GM12878 (cell line): ENCODE results near the gene ZBTB5. TPM values are rescaled to one million over a fixed set of nuclear protein-coding genes. Genes with fewer than 3 reads are reported as not detected.
A peak's percentile ranks its signal among the peaks of the same experiment; 100 is the strongest.

ENCODE experiments used
- ATAC-seq: fragments of 200-7000 bp; cut with Tn5 transposase; 3 replicates; pipeline ENCODE4 v1.9.1; 2020; ENCODE audit warnings: mild to moderate bottlenecking, moderate library complexity
- BruUV-seq: library from RNA; stranded (reverse); fragments of 400-500 nt; replicated peaks from 2 replicates; lab custom pipeline; 2021; lab: Mats Ljungman, UMichigan
- CTCF ChIA-PET: fragments of 300-600 bp; sonication (Branson Sonifier 250); formaldehyde crosslinking; extraction: SDS; loops from one replicate; lab custom pipeline; 2021; ENCODE audit warnings: inconsistent platforms; lab: Yijun Ruan, JAX
- POLR2A ChIA-PET: fragments of 350-600 bp; formaldehyde crosslinking; extraction: SDS; loops from one replicate; lab custom pipeline; 2021; ENCODE audit warnings: inconsistent platforms; lab: Charles Lee
- RAD21 ChIA-PET: fragments of 300-600 bp; sonication (Branson Sonifier 250); formaldehyde crosslinking; loops from one replicate; lab custom pipeline; 2023; ENCODE audit warnings: antibody characterized with exemption; ENCODE audit not compliant: unreplicated experiment; lab: Charles Lee
- SMC1A ChIA-PET: fragments of 300-600 bp; sonication (Branson Sonifier 250); formaldehyde crosslinking; loops from one replicate; lab custom pipeline; 2023; ENCODE audit not compliant: unreplicated experiment, uncharacterized antibody; lab: Charles Lee
- DNase-seq: peaks from one replicate; pipeline ENCODE4 v3.0.0-alpha.2; 2011; ENCODE audit warnings: low read depth, low spot score
- FAIRE-seq: peaks from 3 replicates; lab custom pipeline; 2011; peaks lifted over from hg19 to GRCh38; lab: Jason Lieb, UNC
- H2AFZ ChIP-seq: 2 replicates; pipeline ENCODE4 v1.6.0; 2011; ENCODE audit warnings: low read depth, low read length, control low read depth; ENCODE audit not compliant: control insufficient read depth
- H3K27ac ChIP-seq: 2 replicates; pipeline ENCODE4 v1.5.1; 2011; ENCODE audit warnings: control low read depth; ENCODE audit not compliant: control insufficient read depth, insufficient read depth
- H3K27me3 ChIP-seq, 2 experiments: replicated peaks in 1 of 2; 2 replicates each; pipeline versions ENCODE4 v1.6.0 to v1.6.1; 2011; ENCODE audit warnings: low read length in 1 of 2; ENCODE audit not compliant: control insufficient read depth in 2 of 2, insufficient read depth in 2 of 2
- H3K36me3 ChIP-seq, 2 experiments: 2 replicates each; pipeline ENCODE4 v1.5.1; 2011; ENCODE audit warnings: low read length in 1 of 2; ENCODE audit not compliant: control insufficient read depth in 2 of 2, insufficient read depth in 2 of 2
- H3K4me1 ChIP-seq: 2 replicates; pipeline ENCODE4 v1.6.1; 2011; ENCODE audit warnings: mild to moderate bottlenecking, low read length, moderate library complexity, mixed read lengths; ENCODE audit not compliant: control insufficient read depth, insufficient read depth
- H3K4me2 ChIP-seq: 2 replicates; pipeline ENCODE4 v1.6.0; 2011; ENCODE audit warnings: control low read depth; ENCODE audit not compliant: control insufficient read depth, insufficient read depth
- H3K4me3 ChIP-seq: fragments of 200-600 bp; sonication (generic); 2 replicates; pipeline ENCODE4 v1.5.1; 2016
- H3K79me2 ChIP-seq: 2 replicates; pipeline ENCODE4 v1.6.0; 2011; ENCODE audit warnings: low read length; ENCODE audit not compliant: control insufficient read depth, insufficient read depth
- H3K9ac ChIP-seq: 2 replicates; pipeline ENCODE4 v1.8.0; 2011; ENCODE audit warnings: low read length, control low read depth, mixed read lengths; ENCODE audit not compliant: control insufficient read depth, insufficient read depth
- H3K9me3 ChIP-seq: replicated peaks from 3 replicates; pipeline ENCODE4 v1.5.1; 2011; ENCODE audit warnings: mild to moderate bottlenecking, low read length; ENCODE audit not compliant: control insufficient read depth, insufficient read depth
- H4K20me1 ChIP-seq: 2 replicates; pipeline ENCODE4 v1.6.0; 2011; ENCODE audit not compliant: control insufficient read depth, insufficient read depth
- JUNB ChIP-seq: IDR thresholded peaks from 2 replicates; pipeline ENCODE4 v1.6.1; 2016; ENCODE audit warnings: antibody characterized with exemption, mild to moderate bottlenecking
- PML ChIP-seq: IDR thresholded peaks from 2 replicates; pipeline ENCODE4 v1.6.1; 2012; ENCODE audit warnings: low read length, inconsistent platforms
- POLR2A ChIP-seq: IDR thresholded peaks from 2 replicates; pipeline ENCODE4 v1.6.1; 2011; ENCODE audit warnings: low read depth, mild to moderate bottlenecking, low read length
- ZNF207 ChIP-seq: fragments of 450-650 bp; IDR thresholded peaks from 2 replicates; pipeline ENCODE4 v1.6.1; 2014; ENCODE audit warnings: antibody characterized with exemption, mild to moderate bottlenecking, borderline replicate concordance
- WGBS: methylation state at CpG from one replicate; pipeline ENCODE4 v1.1.6; 2016; ENCODE audit warnings: low lambda C conversion rate; ENCODE audit not compliant: insufficient replicate concordance, insufficient coverage; ENCODE audit errors: missing lambda C conversion rate; 5-methylcytosine and 5-hydroxymethylcytosine counted together
- in situ Hi-C: fragments of 300-500 bp; cut with MboI; formaldehyde crosslinking; loops from 9 replicates; pipeline ENCODE4 v1.14.3; 2018; ENCODE audit warnings: mixed read lengths
- intact Hi-C: fragments of 100-400 bp; cut with micrococcal nuclease; formaldehyde crosslinking; loops from one replicate; pipeline ENCODE4 v1.14.2; 2022; ENCODE audit not compliant: unreplicated experiment
- polyA plus RNA-seq, 11 experiments: library from polyadenylated mRNA; depleted of rRNA in 4 of 11; unstranded in 6 of 11; stranded (reverse) in 5 of 11; fragments of >200 nt; fragmentation: Nextera tagmentation in 4 of 11; fragmentation: Illumina TruSeq in 1 of 11; extraction: Ambion mirVana in 4 of 11; extraction: Trizol in 1 of 11; gene quantifications; 1 replicate in 1 of 11; 2 replicates in 10 of 11; pipeline versions ENCODE4 v1.2.1 to v1.2.3, GENCODE V29; 2011 to 2016; ENCODE audit warnings: inconsistent platforms in 2 of 11, missing spikeins in 2 of 11, low read depth in 1 of 11
- total RNA-seq, 4 experiments: library from RNA; depleted of rRNA in 3 of 4; stranded (reverse); fragments of >200 nt in 3 of 4; fragmentation: Illumina TruSeq in 1 of 4; extraction: Trizol in 1 of 4; gene quantifications; 2 replicates each; pipeline versions ENCODE4 v1.2.1 to v1.2.3, GENCODE V29; 2013 to 2021
- TF ChIP-seq, protein P1 (sequence below): IDR thresholded peaks from 2 replicates; pipeline ENCODE4 v1.6.1; 2012; ENCODE audit warnings: improper control_type of control experiment, low read depth, low read length; ENCODE audit not compliant: insufficient replicate concordance

Gene ZBTB5
- total and polyA plus RNA-seq, 10 of the 15 experiments (the other 5 are each of a cell fraction or from before 2014, with no cell fraction given), result 1.4 to 32.5 (median 12.1) TPM

GRCh38 chr9:37503736-37504135 is 38.5 kb upstream of the ZBTB5 start:
- no peaks in the 10 kb centered on the region for H3K9me3 ChIP-seq
- no peak overlapping the region for H3K4me2 ChIP-seq
- CTCF ChIA-PET, result no interaction called here
- TF ChIP-seq JUNB (no peak), PML (no peak), POLR2A (0 out of 2 replicates have a peak, but pooled peaks have one; percentile 31), ZNF207 (no peak)
- TF ChIP-seq, protein P1, sequence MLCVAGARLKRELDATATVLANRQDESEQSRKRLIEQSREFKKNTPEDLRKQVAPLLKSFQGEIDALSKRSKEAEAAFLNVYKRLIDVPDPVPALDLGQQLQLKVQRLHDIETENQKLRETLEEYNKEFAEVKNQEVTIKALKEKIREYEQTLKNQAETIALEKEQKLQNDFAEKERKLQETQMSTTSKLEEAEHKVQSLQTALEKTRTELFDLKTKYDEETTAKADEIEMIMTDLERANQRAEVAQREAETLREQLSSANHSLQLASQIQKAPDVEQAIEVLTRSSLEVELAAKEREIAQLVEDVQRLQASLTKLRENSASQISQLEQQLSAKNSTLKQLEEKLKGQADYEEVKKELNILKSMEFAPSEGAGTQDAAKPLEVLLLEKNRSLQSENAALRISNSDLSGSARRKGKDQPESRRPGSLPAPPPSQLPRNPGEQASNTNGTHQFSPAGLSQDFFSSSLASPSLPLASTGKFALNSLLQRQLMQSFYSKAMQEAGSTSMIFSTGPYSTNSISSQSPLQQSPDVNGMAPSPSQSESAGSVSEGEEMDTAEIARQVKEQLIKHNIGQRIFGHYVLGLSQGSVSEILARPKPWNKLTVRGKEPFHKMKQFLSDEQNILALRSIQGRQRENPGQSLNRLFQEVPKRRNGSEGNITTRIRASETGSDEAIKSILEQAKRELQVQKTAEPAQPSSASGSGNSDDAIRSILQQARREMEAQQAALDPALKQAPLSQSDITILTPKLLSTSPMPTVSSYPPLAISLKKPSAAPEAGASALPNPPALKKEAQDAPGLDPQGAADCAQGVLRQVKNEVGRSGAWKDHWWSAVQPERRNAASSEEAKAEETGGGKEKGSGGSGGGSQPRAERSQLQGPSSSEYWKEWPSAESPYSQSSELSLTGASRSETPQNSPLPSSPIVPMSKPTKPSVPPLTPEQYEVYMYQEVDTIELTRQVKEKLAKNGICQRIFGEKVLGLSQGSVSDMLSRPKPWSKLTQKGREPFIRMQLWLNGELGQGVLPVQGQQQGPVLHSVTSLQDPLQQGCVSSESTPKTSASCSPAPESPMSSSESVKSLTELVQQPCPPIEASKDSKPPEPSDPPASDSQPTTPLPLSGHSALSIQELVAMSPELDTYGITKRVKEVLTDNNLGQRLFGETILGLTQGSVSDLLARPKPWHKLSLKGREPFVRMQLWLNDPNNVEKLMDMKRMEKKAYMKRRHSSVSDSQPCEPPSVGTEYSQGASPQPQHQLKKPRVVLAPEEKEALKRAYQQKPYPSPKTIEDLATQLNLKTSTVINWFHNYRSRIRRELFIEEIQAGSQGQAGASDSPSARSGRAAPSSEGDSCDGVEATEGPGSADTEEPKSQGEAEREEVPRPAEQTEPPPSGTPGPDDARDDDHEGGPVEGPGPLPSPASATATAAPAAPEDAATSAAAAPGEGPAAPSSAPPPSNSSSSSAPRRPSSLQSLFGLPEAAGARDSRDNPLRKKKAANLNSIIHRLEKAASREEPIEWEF, result no peak
- TF ChIP-seq, all 136 proteins: peak for 1
- H3K79me2 ChIP-seq, result no peaks in the 10 kb centered on the region
- H3K27me3 ChIP-seq, result no peaks in the 10 kb centered on the region
- ChIA-PET SMC1A (interaction anchor here (0.9 to 1.2 kb wide), 2 partner anchors 10 to 30 kb away, joined by 3 read pairs; no protein-coding TSS in a partner anchor), POLR2A (no interaction called here), RAD21 (no interaction called here)
- 95% methylated on average over 3 of the region's 3 CpGs for WGBS
- BruUV-seq, result no TSS peak
- no peak overlapping the region for H2AFZ ChIP-seq
- H3K4me1 ChIP-seq, result no peaks in the 10 kb centered on the region
- in situ Hi-C loops, result no loop called here
- no peak for DNase-seq
- H3K27ac ChIP-seq, result no peak overlapping the region
- intact Hi-C loops, result no loop called here
- H3K9ac ChIP-seq, result no peak overlapping the region
- peak; percentile 56 for ATAC-seq
- H3K4me3 ChIP-seq, result no peak overlapping the region
- peaks cover 12 to 37% of the 10 kb centered on the region in 2 experiments; a peak in 3 of 4 replicates for H3K36me3 ChIP-seq
- no peaks in the 10 kb centered on the region for H4K20me1 ChIP-seq
- no peak for FAIRE-seq
